CD4-positive, alpha-beta T cell (primary cell): ENCODE results near the gene ZFYVE21. TPM values are rescaled to one million over a fixed set of nuclear protein-coding genes. Genes with fewer than 3 reads are reported as not detected.

Experiments
- ATAC-seq: fragments of 200-7000 bp; cut with Tn5 transposase; one replicate; pipeline ENCODE4 v1.10.0; 2022; ENCODE audit warnings: mild to moderate bottlenecking; ENCODE audit not compliant: poor library complexity
- CTCF ChIA-PET: fragments of 350-600 bp; sonication (Branson Sonifier 250); formaldehyde crosslinking; loops from one replicate; lab custom pipeline; 2021; ENCODE audit warnings: antibody characterized with exemption, inconsistent platforms; lab: Charles Lee
- POLR2A ChIA-PET: fragments of 350-600 bp; sonication (Branson Sonifier 250); formaldehyde crosslinking; loops from one replicate; lab custom pipeline; 2021; ENCODE audit warnings: antibody characterized with exemption, inconsistent platforms; lab: Charles Lee
- DNase-seq, 14 experiments: peaks; one replicate each; pipeline ENCODE4 v3.0.0-alpha.2; 2013 to 2020; ENCODE audit warnings: mixed read lengths in 2 of 14
- H3K27ac ChIP-seq, 2 donors: one replicate each; pipeline versions ENCODE4 v1.5.1 to v1.7.0; 2013; ENCODE audit warnings: low read length in 2 of 2, low read depth in 1 of 2, mild to moderate bottlenecking in 1 of 2
- H3K27me3 ChIP-seq, 2 experiments: 1 replicate in 1 of 2; 2 replicates in 1 of 2; pipeline versions ENCODE4 v1.6.1 to v1.7.0; 2013; ENCODE audit warnings: low read length in 2 of 2, control low read depth in 1 of 2, mild to moderate bottlenecking in 1 of 2, moderate library complexity in 1 of 2; ENCODE audit not compliant: insufficient read depth in 2 of 2, control insufficient read depth in 1 of 2
- H3K36me3 ChIP-seq: one replicate; pipeline ENCODE4 v1.6.1; 2013; ENCODE audit warnings: low read length, control low read depth; ENCODE audit not compliant: insufficient read depth
- H3K4me1 ChIP-seq: one replicate; pipeline ENCODE4 v1.6.1; 2013; ENCODE audit warnings: low read length, control low read depth; ENCODE audit not compliant: insufficient read depth
- H3K4me3 ChIP-seq: one replicate; pipeline ENCODE4 v1.5.1; 2013; ENCODE audit warnings: mild to moderate bottlenecking, low read length, moderate library complexity
- H3K9me3 ChIP-seq, 2 experiments: 1 replicate in 1 of 2; 2 replicates in 1 of 2; pipeline versions ENCODE4 v1.6.1 to v1.7.0; 2013; ENCODE audit warnings: low read length in 2 of 2, mild to moderate bottlenecking in 2 of 2, control low read depth in 1 of 2, moderate library complexity in 1 of 2; ENCODE audit not compliant: control insufficient read depth in 1 of 2, insufficient read depth in 1 of 2
- H3K27ac Mint-ChIP-seq: one replicate; pipeline ENCODE4 v1.8.0; 2020; ENCODE audit warnings: mixed read lengths
- H3K27me3 Mint-ChIP-seq: one replicate; pipeline ENCODE4 v1.8.0; 2021; ENCODE audit warnings: mixed read lengths
- H3K36me3 Mint-ChIP-seq: one replicate; pipeline ENCODE4 v1.8.0; 2021; ENCODE audit warnings: low read depth, mixed read lengths
- H3K4me1 Mint-ChIP-seq: one replicate; pipeline ENCODE4 v1.8.0; 2021; ENCODE audit warnings: low read depth, mixed read lengths
- H3K4me3 Mint-ChIP-seq: one replicate; pipeline ENCODE4 v1.8.0; 2020; ENCODE audit warnings: mild to moderate bottlenecking, mixed read lengths
- H3K9me3 Mint-ChIP-seq: one replicate; pipeline ENCODE4 v1.8.0; 2020; ENCODE audit warnings: mixed read lengths
- intact Hi-C, 2 experiments: fragments of 100-400 bp; cut with DNase I in 1 of 2; cut with micrococcal nuclease in 1 of 2; formaldehyde crosslinking; loops; one replicate each; pipeline versions ENCODE4 v1.15.1 to v1.9.0; 2023 to 2025; cut with DNase I, micrococcal nuclease
- total RNA-seq, 174 experiments: library from RNA in 2 of 174; stranded (reverse) in 2 of 174; gene quantifications; one replicate each; pipeline ENCODE4 v1.2.3 and lab custom pipeline; 2021 to 2026
- TF ChIP-seq, protein P1 (sequence below): fragments of 200-600 bp; IDR thresholded peaks from one replicate; pipeline ENCODE4 v1.8.0; 2022; ENCODE audit warnings: antibody characterized with exemption, mild to moderate bottlenecking

Gene ZFYVE21
- total RNA-seq, 2 experiments from 2014 or later: 2.6 to 3.0 TPM

DNA sequence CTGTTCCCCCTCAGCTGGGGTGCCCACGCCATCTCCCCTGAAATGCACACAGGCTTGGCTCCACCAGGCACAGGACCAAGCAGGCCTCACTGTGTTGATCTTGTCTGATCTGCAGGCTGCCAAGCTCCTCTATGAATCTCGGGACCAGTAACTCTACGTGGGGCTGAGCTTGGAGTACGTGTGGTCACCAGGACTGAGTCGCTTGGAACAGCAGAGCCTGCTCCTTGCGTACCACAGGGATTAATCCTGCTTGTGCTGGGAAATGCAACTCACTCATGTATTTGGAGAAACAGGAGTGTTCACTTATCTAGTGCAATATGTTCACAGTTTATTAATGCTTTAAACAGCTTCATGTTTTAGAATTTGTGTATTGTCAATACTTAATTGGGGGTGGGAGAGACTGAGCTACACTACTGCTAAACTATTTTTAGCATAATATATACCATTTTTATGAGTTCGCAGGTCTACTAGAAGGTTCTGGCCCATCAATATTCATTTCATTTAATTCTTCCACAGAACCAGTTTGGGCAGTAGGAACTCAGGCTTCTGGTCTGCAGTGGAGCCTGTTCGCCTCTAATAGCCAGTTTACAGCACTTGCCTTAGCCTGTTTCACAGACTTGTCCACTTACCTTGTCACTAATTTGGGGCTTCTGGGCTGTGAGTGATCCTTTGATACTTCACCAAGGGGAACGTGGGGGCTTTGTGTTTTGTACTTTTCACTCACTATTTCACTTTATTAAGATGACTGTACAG, 17.4 kb downstream of the ZFYVE21 start:
- TF ChIP-seq, protein P1, sequence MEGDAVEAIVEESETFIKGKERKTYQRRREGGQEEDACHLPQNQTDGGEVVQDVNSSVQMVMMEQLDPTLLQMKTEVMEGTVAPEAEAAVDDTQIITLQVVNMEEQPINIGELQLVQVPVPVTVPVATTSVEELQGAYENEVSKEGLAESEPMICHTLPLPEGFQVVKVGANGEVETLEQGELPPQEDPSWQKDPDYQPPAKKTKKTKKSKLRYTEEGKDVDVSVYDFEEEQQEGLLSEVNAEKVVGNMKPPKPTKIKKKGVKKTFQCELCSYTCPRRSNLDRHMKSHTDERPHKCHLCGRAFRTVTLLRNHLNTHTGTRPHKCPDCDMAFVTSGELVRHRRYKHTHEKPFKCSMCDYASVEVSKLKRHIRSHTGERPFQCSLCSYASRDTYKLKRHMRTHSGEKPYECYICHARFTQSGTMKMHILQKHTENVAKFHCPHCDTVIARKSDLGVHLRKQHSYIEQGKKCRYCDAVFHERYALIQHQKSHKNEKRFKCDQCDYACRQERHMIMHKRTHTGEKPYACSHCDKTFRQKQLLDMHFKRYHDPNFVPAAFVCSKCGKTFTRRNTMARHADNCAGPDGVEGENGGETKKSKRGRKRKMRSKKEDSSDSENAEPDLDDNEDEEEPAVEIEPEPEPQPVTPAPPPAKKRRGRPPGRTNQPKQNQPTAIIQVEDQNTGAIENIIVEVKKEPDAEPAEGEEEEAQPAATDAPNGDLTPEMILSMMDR: no peak
- Histone ChIP-seq H3K4me1 (no peaks in the 10 kb centered on the region), H3K27ac (no peak overlapping the region), H3K4me3 (no peak overlapping the region), H3K36me3 (peaks cover 42% of the 10 kb centered on the region), H3K27me3 (no peaks in the 10 kb centered on the region), H3K9me3 (no peaks in the 10 kb centered on the region)
- Mint-ChIP-seq H3K27me3 (no peaks in the 10 kb centered on the region), H3K36me3 (peaks cover 41% of the 10 kb centered on the region), H3K4me3 (no peak overlapping the region), H3K27ac (no peak overlapping the region), H3K9me3 (no peaks in the 10 kb centered on the region), H3K4me1 (no peaks in the 10 kb centered on the region)
- intact Hi-C loops: no loop called here
- DNase-seq (no peak), ATAC-seq (no peak)
- ChIA-PET POLR2A (no interaction called here), CTCF (no interaction called here)

GRCh38 chr14:103733651-103734050, 18.0 kb downstream of the ZFYVE21 start:
- Mint-ChIP-seq H3K27ac (no peak overlapping the region), H3K4me1 (no peaks in the 10 kb centered on the region), H3K27me3 (no peaks in the 10 kb centered on the region), H3K36me3 (peaks cover 46% of the 10 kb centered on the region), H3K9me3 (no peaks in the 10 kb centered on the region), H3K4me3 (no peak overlapping the region)
- Histone ChIP-seq H3K36me3 (peaks cover 43% of the 10 kb centered on the region), H3K27me3 (no peaks in the 10 kb centered on the region), H3K4me1 (no peaks in the 10 kb centered on the region), H3K4me3 (no peak overlapping the region), H3K27ac (no peak overlapping the region), H3K9me3 (no peaks in the 10 kb centered on the region)
- TF ChIP-seq, protein P1: no peak
- DNase-seq (no peak), ATAC-seq (no peak)
- CTCF ChIA-PET: no interaction called here
- POLR2A ChIA-PET: no interaction called here
- intact Hi-C loops: no loop called here

- Mint-ChIP-seq H3K27me3 (no peaks in the 10 kb centered on the region), H3K9me3 (no peaks in the 10 kb centered on the region), H3K27ac (no peak overlapping the region), H3K36me3 (peaks cover 40% of the 10 kb centered on the region), H3K4me3 (no peak overlapping the region), H3K4me1 (no peaks in the 10 kb centered on the region)
- no peak overlapping the region for H3K27ac ChIP-seq
- no peaks in the 10 kb centered on the region for H3K9me3 ChIP-seq
- no peak overlapping the region for H3K4me3 ChIP-seq
- H3K27me3 ChIP-seq: no peaks in the 10 kb centered on the region
- POLR2A ChIA-PET: no interaction called here
- intact Hi-C loops: no loop called here
- H3K4me1 ChIP-seq: no peaks in the 10 kb centered on the region
- CTCF ChIA-PET: no interaction called here
- ATAC-seq (no peak), DNase-seq (no peak)
- TF ChIP-seq, protein P1: no peak
- H3K36me3 ChIP-seq: peaks cover 40% of the 10 kb centered on the region
Observed at GRCh38 chr14:103734081-103734888, 18.7 kb downstream of the ZFYVE21 start.
